Measurements from ENCODE around the gene LINC00305. TPM values are rescaled to one million over a fixed set of nuclear protein-coding genes. Genes with fewer than 3 reads are reported as not detected.

The LINC00305 gene
- total and polyA plus RNA-seq, 2 of the 13 experiments (the other 11 are each of a cell fraction or from before 2014, with no cell fraction given), result not detected

DNA sequence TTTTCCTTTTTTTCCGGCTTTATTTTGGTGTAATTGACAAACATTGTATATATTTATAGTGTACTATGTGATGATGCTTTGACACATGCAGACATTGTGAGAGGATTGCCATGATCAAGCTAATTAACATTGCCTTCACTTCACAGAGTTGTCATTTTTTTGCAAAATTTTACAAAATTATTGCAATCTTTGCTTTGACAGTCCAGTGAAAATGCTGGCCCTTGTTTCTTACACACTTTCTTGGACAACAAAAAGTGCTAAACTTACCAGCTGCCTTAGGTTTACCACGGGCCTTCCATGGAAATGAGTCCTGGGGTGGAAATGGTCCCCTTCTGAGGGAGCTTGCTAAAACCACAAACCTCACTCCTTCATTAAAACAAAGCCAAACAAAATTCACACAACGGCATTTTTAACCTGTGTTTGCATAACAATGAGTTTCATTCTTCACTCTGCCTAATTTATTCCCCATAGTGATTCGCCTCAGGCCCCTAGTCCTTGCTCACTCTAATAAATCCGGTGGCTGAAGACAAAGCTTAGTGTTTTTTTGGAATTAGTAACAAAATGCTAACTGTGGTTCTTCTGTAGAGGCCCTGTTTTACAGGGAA lies 32.2 kb downstream of the LINC00305 start (continued):
- no peak for TF ChIP-seq ZNF776 (CRISPR knock-in tag; IDR thresholded peaks at IDR 0.05)
- no peak for TF ChIP-seq ZSCAN31 (CRISPR knock-in tag; IDR thresholded peaks at IDR 0.05; ENCODE audit: low read depth)

DNA sequence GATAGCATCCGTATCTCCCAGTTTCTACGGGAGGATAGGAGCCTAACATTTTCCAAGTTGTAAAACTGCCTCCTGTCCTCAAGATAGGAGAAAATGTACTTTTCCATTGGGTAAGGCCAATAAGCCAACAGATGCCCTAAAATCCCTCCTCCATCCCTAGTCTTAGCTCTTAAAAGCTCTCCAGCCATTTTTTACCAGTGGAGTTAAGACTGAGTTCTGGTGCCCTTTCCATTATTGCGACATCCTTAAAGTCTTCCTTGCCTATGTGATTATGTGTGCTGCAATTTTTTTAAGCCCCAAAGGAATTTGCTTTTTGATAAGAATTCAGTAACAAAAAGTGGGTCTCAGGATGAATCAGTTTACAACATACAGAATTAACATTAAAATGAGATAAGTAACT lies 33.0 kb downstream of the LINC00305 start:
- CTCF ChIA-PET (ENCODE audit: low intra/inter-chr PET ratio, low total read pairs), result no interaction called here
- H3K9ac ChIP-seq (ENCODE audit: insufficient read depth, low read depth, low read length), result no peak overlapping the region
- intact Hi-C loops (cut with micrococcal nuclease; ENCODE audit: unreplicated experiment) (no loop called here), in situ Hi-C loops (cut with HindIII; ENCODE audit: extremely low pct_ligation_motif_present, low pct_unique_long_range_greater_than_20kb) (no loop called here)
- no peak for FAIRE-seq
- H4K20me1 ChIP-seq (ENCODE audit: insufficient read depth, low read length), result no peaks in the 10 kb centered on the region
- no peaks in the 10 kb centered on the region for H3K36me3 ChIP-seq (replicated peaks in 1 of 2; ENCODE audit: control insufficient read depth in 1 of 2, insufficient read depth in 2 of 2, low read length in 2 of 2)
- POLR2A ChIA-PET, result no interaction called here
- no peak overlapping the region for H3K4me2 ChIP-seq (ENCODE audit: low read depth, low read length)
- H3K4me1 ChIP-seq (ENCODE audit: insufficient read depth, low read length), result no peaks in the 10 kb centered on the region
- no peaks in the 10 kb centered on the region for H3K27me3 ChIP-seq (ENCODE audit: control insufficient read depth in 1 of 2, insufficient read depth in 2 of 2, low read length in 2 of 2)
- no peak overlapping the region for H2AFZ ChIP-seq (ENCODE audit: low read length)
- BruUV-seq (replicated peaks), result no TSS peak
- WGBS (ENCODE audit: low lambda C conversion rate), result 80% methylated on average over 3 of the region's 3 CpGs
- no peaks in the 10 kb centered on the region for H3K9me3 ChIP-seq (ENCODE audit: low read length)
- H3K4me3 ChIP-seq (replicated peaks in 1 of 3; ENCODE audit: insufficient read depth in 1 of 3, low read depth in 2 of 3, low read length in 3 of 3), result no peak overlapping the region
- H3K27ac ChIP-seq (ENCODE audit: extremely low read length, insufficient read depth, low read length), result no peak overlapping the region
- ATAC-seq, result no peak
- TF ChIP-seq CEBPB (IDR thresholded peaks at IDR 0.05; ENCODE audit: borderline replicate concordance, low read depth, low read length) (peak; percentile 83), SNAI1 (CRISPR knock-in tag; IDR thresholded peaks at IDR 0.05; ENCODE audit: borderline replicate concordance) (no peak), CBX2 (IDR thresholded peaks at IDR 0.05; ENCODE audit: low read depth, low read length) (no peak), CBX2 (CRISPR knock-in tag; IDR thresholded peaks at IDR 0.05; ENCODE audit: low read depth) (no peak), ZSCAN9 (CRISPR knock-in tag; IDR thresholded peaks at IDR 0.05; ENCODE audit: borderline replicate concordance) (no peak), TARDBP (CRISPR knock-in tag; IDR thresholded peaks at IDR 0.05) (no peak), RFX1 (IDR thresholded peaks at IDR 0.05) (no peak)
- no peaks in the 10 kb centered on the region for H3K79me2 ChIP-seq (ENCODE audit: insufficient read depth, low read length)
- no peak for DNase-seq (ENCODE audit: low spot score)

DNA sequence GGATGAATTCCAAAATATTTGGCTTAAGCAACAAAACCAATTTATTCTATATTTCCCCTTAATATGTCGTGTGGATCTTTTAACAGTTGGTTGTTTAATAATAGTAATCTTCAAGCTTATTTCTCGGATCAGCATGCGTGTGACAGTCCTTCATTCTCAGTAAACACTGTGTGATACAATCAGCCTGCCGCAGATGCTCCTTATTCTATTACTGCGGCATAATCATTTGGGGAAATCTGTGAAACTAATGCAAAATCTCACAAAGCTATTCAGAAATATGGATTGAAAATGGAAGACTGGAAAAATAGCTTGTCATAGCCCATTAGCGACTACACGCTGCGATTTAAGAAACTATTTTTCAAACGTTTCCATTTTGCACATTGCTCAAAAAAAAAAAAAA lies 36.9 kb downstream of the LINC00305 start:
- DNase-seq (ENCODE audit: low spot score) (no peak), ATAC-seq (no peak), FAIRE-seq (no peak)
- H3K4me3 ChIP-seq (replicated peaks in 1 of 3; ENCODE audit: insufficient read depth in 1 of 3, low read depth in 2 of 3, low read length in 3 of 3), result no peak overlapping the region
- H3K36me3 ChIP-seq (replicated peaks in 1 of 2; ENCODE audit: control insufficient read depth in 1 of 2, insufficient read depth in 2 of 2, low read length in 2 of 2), result no peaks in the 10 kb centered on the region
- no peaks in the 10 kb centered on the region for H3K9me3 ChIP-seq (ENCODE audit: low read length)
- H3K79me2 ChIP-seq (ENCODE audit: insufficient read depth, low read length), result no peaks in the 10 kb centered on the region
- H4K20me1 ChIP-seq (ENCODE audit: insufficient read depth, low read length), result no peaks in the 10 kb centered on the region
- no peak overlapping the region for H3K9ac ChIP-seq (ENCODE audit: insufficient read depth, low read depth, low read length)
- H2AFZ ChIP-seq (ENCODE audit: low read length), result no peak overlapping the region
- H3K4me1 ChIP-seq (ENCODE audit: insufficient read depth, low read length), result no peaks in the 10 kb centered on the region
- H3K4me2 ChIP-seq (ENCODE audit: low read depth, low read length), result no peak overlapping the region
- ChIA-PET CTCF (ENCODE audit: low intra/inter-chr PET ratio, low total read pairs) (no interaction called here), POLR2A (no interaction called here)
- no peaks in the 10 kb centered on the region for H3K27me3 ChIP-seq (ENCODE audit: control insufficient read depth in 1 of 2, insufficient read depth in 2 of 2, low read length in 2 of 2)
- WGBS (ENCODE audit: low lambda C conversion rate), result 18% methylated on average over 9 of the region's 9 CpGs
- intact Hi-C loops (cut with micrococcal nuclease; ENCODE audit: unreplicated experiment) (no loop called here), in situ Hi-C loops (cut with HindIII; ENCODE audit: extremely low pct_ligation_motif_present, low pct_unique_long_range_greater_than_20kb) (no loop called here)
- TF ChIP-seq DR1 (CRISPR knock-in tag; IDR thresholded peaks at IDR 0.05) (no peak), KDM4B (CRISPR knock-in tag; IDR thresholded peaks at IDR 0.05) (no peak), XBP1 (CRISPR knock-in tag; IDR thresholded peaks at IDR 0.05) (no peak), ZNF256 (CRISPR knock-in tag; conservative IDR thresholded peaks at IDR 0.05) (no peak), HOXD1 (CRISPR knock-in tag; IDR thresholded peaks at IDR 0.05) (no peak)
- TF ChIP-seq, protein P1, sequence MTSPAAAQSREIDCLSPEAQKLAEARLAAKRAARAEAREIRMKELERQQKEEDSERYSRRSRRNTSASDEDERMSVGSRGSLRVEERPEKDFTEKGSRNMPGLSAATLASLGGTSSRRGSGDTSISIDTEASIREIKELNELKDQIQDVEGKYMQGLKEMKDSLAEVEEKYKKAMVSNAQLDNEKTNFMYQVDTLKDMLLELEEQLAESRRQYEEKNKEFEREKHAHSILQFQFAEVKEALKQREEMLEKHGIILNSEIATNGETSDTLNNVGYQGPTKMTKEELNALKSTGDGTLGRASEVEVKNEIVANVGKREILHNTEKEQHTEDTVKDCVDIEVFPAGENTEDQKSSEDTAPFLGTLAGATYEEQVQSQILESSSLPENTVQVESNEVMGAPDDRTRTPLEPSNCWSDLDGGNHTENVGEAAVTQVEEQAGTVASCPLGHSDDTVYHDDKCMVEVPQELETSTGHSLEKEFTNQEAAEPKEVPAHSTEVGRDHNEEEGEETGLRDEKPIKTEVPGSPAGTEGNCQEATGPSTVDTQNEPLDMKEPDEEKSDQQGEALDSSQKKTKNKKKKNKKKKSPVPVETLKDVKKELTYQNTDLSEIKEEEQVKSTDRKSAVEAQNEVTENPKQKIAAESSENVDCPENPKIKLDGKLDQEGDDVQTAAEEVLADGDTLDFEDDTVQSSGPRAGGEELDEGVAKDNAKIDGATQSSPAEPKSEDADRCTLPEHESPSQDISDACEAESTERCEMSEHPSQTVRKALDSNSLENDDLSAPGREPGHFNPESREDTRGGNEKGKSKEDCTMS (CRISPR knock-in tag; conservative IDR thresholded peaks at IDR 0.05), result no peak
- TF ChIP-seq, protein P2, sequence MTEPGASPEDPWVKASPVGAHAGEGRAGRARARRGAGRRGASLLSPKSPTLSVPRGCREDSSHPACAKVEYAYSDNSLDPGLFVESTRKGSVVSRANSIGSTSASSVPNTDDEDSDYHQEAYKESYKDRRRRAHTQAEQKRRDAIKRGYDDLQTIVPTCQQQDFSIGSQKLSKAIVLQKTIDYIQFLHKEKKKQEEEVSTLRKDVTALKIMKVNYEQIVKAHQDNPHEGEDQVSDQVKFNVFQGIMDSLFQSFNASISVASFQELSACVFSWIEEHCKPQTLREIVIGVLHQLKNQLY (CRISPR knock-in tag; IDR thresholded peaks at IDR 0.05), result no peak
- no peak overlapping the region for H3K27ac ChIP-seq (ENCODE audit: extremely low read length, insufficient read depth, low read length)
- BruUV-seq (replicated peaks), result no TSS peak
